GM12878 (cell line): ENCODE results near the gene DCAF4. TPM values are rescaled to one million over a fixed set of nuclear protein-coding genes. Genes with fewer than 3 reads are reported as not detected.

Experiments
- CREB1 ChIP-seq: IDR thresholded peaks from 2 replicates; pipeline ENCODE4 v1.6.1; 2012; ENCODE audit warnings: low read depth, mild to moderate bottlenecking, inconsistent platforms
- DPF2 ChIP-seq: fragments of 450-650 bp; IDR thresholded peaks from 2 replicates; pipeline ENCODE4 v1.6.1; 2017; ENCODE audit warnings: mild to moderate bottlenecking
- MYB ChIP-seq: fragments of 150-350 bp; IDR thresholded peaks from 2 replicates; pipeline ENCODE4 v1.6.1; 2014; ENCODE audit warnings: mild to moderate bottlenecking, low read depth, low read length, borderline replicate concordance
- NBN ChIP-seq: fragments of 450-650 bp; IDR thresholded peaks from 2 replicates; pipeline ENCODE4 v1.6.1; 2016
- PAX8 ChIP-seq: fragments of 450-650 bp; IDR thresholded peaks from 2 replicates; pipeline ENCODE4 v1.6.1; 2017; ENCODE audit warnings: mild to moderate bottlenecking, moderate library complexity
- TCF7 ChIP-seq: IDR thresholded peaks from 2 replicates; pipeline ENCODE4 v1.6.1; 2014; ENCODE audit warnings: antibody characterized with exemption, borderline replicate concordance
- polyA plus RNA-seq, 11 experiments: library from polyadenylated mRNA; depleted of rRNA in 4 of 11; unstranded in 6 of 11; stranded (reverse) in 5 of 11; fragments of >200 nt; fragmentation: Nextera tagmentation in 4 of 11; fragmentation: Illumina TruSeq in 1 of 11; extraction: Ambion mirVana in 4 of 11; extraction: Trizol in 1 of 11; gene quantifications; 1 replicate in 1 of 11; 2 replicates in 10 of 11; pipeline versions ENCODE4 v1.2.1 to v1.2.3, GENCODE V29; 2011 to 2016; ENCODE audit warnings: inconsistent platforms in 2 of 11, missing spikeins in 2 of 11, low read depth in 1 of 11
- total RNA-seq, 4 experiments: library from RNA; depleted of rRNA in 3 of 4; stranded (reverse); fragments of >200 nt in 3 of 4; fragmentation: Illumina TruSeq in 1 of 4; extraction: Trizol in 1 of 4; gene quantifications; 2 replicates each; pipeline versions ENCODE4 v1.2.1 to v1.2.3, GENCODE V29; 2013 to 2021
- TF ChIP-seq, protein P1 (sequence below): IDR thresholded peaks from 2 replicates; pipeline ENCODE4 v1.6.1; 2012; ENCODE audit warnings: improper control_type of control experiment, low read depth, low read length; ENCODE audit not compliant: insufficient replicate concordance
- TF ChIP-seq, protein P2 (sequence below): fragments of 450-650 bp; formaldehyde crosslinking; IDR thresholded peaks from 2 replicates; pipeline ENCODE4 v1.4.0; 2020; ENCODE audit warnings: mild to moderate bottlenecking, moderate library complexity
- TF ChIP-seq, protein P3 (sequence below): fragments of 450-650 bp; IDR thresholded peaks from 2 replicates; pipeline ENCODE4 v1.6.1; 2017; ENCODE audit warnings: antibody characterized with exemption, mild to moderate bottlenecking, moderate library complexity

Gene DCAF4
- total and polyA plus RNA-seq, 10 of the 15 experiments (the other 5 are each of a cell fraction or from before 2014, with no cell fraction given) = 2.6 to 51.1 (median 21.0) TPM

DNA sequence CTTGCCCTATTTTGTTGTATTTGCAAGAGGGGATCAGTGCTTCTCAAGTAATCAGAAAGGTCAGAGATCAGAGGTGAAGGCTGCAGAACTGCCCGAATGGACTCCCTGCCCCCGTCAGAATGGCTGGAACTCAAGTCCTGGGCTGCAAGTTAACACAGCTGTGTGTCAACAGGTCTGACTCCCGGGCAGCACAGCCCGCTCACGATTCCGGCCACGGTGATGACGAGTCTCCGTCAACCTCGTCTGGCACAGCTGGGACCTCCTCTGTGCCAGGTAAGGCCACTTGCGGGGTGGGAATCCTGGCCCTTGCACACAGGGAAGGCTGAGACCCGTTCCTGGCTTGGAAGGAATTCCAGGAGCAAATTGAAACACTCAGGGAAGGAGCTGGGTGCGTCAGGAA, 13.4 kb downstream of the DCAF4 start (continued):
- TF ChIP-seq, protein P1, sequence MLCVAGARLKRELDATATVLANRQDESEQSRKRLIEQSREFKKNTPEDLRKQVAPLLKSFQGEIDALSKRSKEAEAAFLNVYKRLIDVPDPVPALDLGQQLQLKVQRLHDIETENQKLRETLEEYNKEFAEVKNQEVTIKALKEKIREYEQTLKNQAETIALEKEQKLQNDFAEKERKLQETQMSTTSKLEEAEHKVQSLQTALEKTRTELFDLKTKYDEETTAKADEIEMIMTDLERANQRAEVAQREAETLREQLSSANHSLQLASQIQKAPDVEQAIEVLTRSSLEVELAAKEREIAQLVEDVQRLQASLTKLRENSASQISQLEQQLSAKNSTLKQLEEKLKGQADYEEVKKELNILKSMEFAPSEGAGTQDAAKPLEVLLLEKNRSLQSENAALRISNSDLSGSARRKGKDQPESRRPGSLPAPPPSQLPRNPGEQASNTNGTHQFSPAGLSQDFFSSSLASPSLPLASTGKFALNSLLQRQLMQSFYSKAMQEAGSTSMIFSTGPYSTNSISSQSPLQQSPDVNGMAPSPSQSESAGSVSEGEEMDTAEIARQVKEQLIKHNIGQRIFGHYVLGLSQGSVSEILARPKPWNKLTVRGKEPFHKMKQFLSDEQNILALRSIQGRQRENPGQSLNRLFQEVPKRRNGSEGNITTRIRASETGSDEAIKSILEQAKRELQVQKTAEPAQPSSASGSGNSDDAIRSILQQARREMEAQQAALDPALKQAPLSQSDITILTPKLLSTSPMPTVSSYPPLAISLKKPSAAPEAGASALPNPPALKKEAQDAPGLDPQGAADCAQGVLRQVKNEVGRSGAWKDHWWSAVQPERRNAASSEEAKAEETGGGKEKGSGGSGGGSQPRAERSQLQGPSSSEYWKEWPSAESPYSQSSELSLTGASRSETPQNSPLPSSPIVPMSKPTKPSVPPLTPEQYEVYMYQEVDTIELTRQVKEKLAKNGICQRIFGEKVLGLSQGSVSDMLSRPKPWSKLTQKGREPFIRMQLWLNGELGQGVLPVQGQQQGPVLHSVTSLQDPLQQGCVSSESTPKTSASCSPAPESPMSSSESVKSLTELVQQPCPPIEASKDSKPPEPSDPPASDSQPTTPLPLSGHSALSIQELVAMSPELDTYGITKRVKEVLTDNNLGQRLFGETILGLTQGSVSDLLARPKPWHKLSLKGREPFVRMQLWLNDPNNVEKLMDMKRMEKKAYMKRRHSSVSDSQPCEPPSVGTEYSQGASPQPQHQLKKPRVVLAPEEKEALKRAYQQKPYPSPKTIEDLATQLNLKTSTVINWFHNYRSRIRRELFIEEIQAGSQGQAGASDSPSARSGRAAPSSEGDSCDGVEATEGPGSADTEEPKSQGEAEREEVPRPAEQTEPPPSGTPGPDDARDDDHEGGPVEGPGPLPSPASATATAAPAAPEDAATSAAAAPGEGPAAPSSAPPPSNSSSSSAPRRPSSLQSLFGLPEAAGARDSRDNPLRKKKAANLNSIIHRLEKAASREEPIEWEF = no peak
- TF ChIP-seq NBN (no peak), PAX8 (no peak), DPF2 (no peak), CREB1 (no peak), MYB (no peak), TCF7 (no peak)
- TF ChIP-seq, protein P2, sequence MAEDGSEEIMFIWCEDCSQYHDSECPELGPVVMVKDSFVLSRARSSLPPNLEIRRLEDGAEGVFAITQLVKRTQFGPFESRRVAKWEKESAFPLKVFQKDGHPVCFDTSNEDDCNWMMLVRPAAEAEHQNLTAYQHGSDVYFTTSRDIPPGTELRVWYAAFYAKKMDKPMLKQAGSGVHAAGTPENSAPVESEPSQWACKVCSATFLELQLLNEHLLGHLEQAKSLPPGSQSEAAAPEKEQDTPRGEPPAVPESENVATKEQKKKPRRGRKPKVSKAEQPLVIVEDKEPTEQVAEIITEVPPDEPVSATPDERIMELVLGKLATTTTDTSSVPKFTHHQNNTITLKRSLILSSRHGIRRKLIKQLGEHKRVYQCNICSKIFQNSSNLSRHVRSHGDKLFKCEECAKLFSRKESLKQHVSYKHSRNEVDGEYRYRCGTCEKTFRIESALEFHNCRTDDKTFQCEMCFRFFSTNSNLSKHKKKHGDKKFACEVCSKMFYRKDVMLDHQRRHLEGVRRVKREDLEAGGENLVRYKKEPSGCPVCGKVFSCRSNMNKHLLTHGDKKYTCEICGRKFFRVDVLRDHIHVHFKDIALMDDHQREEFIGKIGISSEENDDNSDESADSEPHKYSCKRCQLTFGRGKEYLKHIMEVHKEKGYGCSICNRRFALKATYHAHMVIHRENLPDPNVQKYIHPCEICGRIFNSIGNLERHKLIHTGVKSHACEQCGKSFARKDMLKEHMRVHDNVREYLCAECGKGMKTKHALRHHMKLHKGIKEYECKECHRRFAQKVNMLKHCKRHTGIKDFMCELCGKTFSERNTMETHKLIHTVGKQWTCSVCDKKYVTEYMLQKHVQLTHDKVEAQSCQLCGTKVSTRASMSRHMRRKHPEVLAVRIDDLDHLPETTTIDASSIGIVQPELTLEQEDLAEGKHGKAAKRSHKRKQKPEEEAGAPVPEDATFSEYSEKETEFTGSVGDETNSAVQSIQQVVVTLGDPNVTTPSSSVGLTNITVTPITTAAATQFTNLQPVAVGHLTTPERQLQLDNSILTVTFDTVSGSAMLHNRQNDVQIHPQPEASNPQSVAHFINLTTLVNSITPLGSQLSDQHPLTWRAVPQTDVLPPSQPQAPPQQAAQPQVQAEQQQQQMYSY = no peak
- TF ChIP-seq, protein P3, sequence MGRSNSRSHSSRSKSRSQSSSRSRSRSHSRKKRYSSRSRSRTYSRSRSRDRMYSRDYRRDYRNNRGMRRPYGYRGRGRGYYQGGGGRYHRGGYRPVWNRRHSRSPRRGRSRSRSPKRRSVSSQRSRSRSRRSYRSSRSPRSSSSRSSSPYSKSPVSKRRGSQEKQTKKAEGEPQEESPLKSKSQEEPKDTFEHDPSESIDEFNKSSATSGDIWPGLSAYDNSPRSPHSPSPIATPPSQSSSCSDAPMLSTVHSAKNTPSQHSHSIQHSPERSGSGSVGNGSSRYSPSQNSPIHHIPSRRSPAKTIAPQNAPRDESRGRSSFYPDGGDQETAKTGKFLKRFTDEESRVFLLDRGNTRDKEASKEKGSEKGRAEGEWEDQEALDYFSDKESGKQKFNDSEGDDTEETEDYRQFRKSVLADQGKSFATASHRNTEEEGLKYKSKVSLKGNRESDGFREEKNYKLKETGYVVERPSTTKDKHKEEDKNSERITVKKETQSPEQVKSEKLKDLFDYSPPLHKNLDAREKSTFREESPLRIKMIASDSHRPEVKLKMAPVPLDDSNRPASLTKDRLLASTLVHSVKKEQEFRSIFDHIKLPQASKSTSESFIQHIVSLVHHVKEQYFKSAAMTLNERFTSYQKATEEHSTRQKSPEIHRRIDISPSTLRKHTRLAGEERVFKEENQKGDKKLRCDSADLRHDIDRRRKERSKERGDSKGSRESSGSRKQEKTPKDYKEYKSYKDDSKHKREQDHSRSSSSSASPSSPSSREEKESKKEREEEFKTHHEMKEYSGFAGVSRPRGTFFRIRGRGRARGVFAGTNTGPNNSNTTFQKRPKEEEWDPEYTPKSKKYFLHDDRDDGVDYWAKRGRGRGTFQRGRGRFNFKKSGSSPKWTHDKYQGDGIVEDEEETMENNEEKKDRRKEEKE = no peak
